Large intestine (tissue), 3 donors: ENCODE measurements around the gene ARL4D. TPM values are rescaled to one million over a fixed set of nuclear protein-coding genes. Genes with fewer than 3 reads are reported as not detected.

Source experiments
- DNase-seq, 2 donors: peaks; one replicate each; pipeline versions ENCODE4 v3.0.0 to v3.0.0-alpha.2; 2013
- H3K27ac ChIP-seq: one replicate; pipeline ENCODE4 v1.5.1; 2013; ENCODE audit warnings: low read length
- H3K27me3 ChIP-seq: 2 replicates; pipeline ENCODE4 v1.6.1; 2013; ENCODE audit warnings: low read length; ENCODE audit not compliant: control insufficient read depth, insufficient read depth
- H3K36me3 ChIP-seq: 2 replicates; pipeline ENCODE4 v1.6.1; 2013; ENCODE audit warnings: low read length; ENCODE audit not compliant: control insufficient read depth, insufficient read depth
- H3K4me1 ChIP-seq: one replicate; pipeline ENCODE4 v1.6.1; 2013; ENCODE audit warnings: low read length; ENCODE audit not compliant: control insufficient read depth, insufficient read depth
- H3K4me3 ChIP-seq: one replicate; pipeline ENCODE4 v1.5.1; 2013; ENCODE audit warnings: low read length
- H3K9me3 ChIP-seq: one replicate; pipeline ENCODE4 v1.6.1; 2013; ENCODE audit warnings: mild to moderate bottlenecking, low read depth, low read length, moderate library complexity; ENCODE audit not compliant: control insufficient read depth
- WGBS: methylation state at CpG from one replicate; pipeline ENCODE4 v1.1.5; 2013; ENCODE audit warnings: low lambda C conversion rate; ENCODE audit not compliant: insufficient coverage; 5-methylcytosine and 5-hydroxymethylcytosine counted together
- polyA plus RNA-seq: library from polyadenylated mRNA; unstranded; fragments of 120-200 nt; gene quantifications from one replicate; pipeline ENCODE4 v1.2.1, GENCODE V29; 2013

Gene ARL4D
- polyA plus RNA-seq, 1 donor = 5.4 TPM

- Histone ChIP-seq H3K27me3 (no peaks in the 10 kb centered on the region), H3K4me3 (no peak overlapping the region), H3K27ac (no peak overlapping the region), H3K4me1 (no peaks in the 10 kb centered on the region), H3K9me3 (no peaks in the 10 kb centered on the region), H3K36me3 (no peaks in the 10 kb centered on the region)
- WGBS = no CpG with 5 or more reads among the region's 3 CpGs
- no peak for DNase-seq
Measured at GRCh38 chr17:43443381-43443780, 44.6 kb downstream of the ARL4D start.

GRCh38 chr17:43444223-43445008 lies 45.6 kb downstream of the ARL4D start:
- 77% methylated on average over 3 of the region's 8 CpGs for WGBS
- Histone ChIP-seq H3K4me1 (peaks cover 8% of the 10 kb centered on the region), H3K9me3 (no peaks in the 10 kb centered on the region), H3K27me3 (no peaks in the 10 kb centered on the region), H3K4me3 (no peak overlapping the region), H3K27ac (no peak overlapping the region), H3K36me3 (no peaks in the 10 kb centered on the region)
- no peak for DNase-seq

- no peaks in the 10 kb centered on the region for H3K36me3 ChIP-seq
- no peaks in the 10 kb centered on the region for H3K27me3 ChIP-seq
- no peak overlapping the region for H3K27ac ChIP-seq
- H3K9me3 ChIP-seq = no peaks in the 10 kb centered on the region
- no peak for DNase-seq
- 0% methylated on average over 1 of the region's 5 CpGs for WGBS
- peaks cover 14% of the 10 kb centered on the region for H3K4me1 ChIP-seq
- H3K4me3 ChIP-seq = no peak overlapping the region
Measured at GRCh38 chr17:43445009-43445589, 46.3 kb downstream of the ARL4D start.

- 100% methylated on average over 1 of the region's 5 CpGs for WGBS
- H3K27me3 ChIP-seq = no peaks in the 10 kb centered on the region
- peaks cover 14% of the 10 kb centered on the region for H3K4me1 ChIP-seq
- no peak for DNase-seq
- H3K36me3 ChIP-seq = no peaks in the 10 kb centered on the region
- no peak overlapping the region for H3K4me3 ChIP-seq
- H3K27ac ChIP-seq = no peak overlapping the region
- H3K9me3 ChIP-seq = peaks cover 3% of the 10 kb centered on the region
Measured at GRCh38 chr17:43446773-43447172, 48.0 kb downstream of the ARL4D start.

GRCh38 chr17:43448720-43449469 lies 50.1 kb downstream of the ARL4D start:
- no CpG with 5 or more reads among the region's 7 CpGs for WGBS
- Histone ChIP-seq H3K36me3 (no peaks in the 10 kb centered on the region), H3K4me1 (peaks cover 14% of the 10 kb centered on the region), H3K27ac (no peak overlapping the region), H3K4me3 (no peak overlapping the region), H3K27me3 (no peaks in the 10 kb centered on the region), H3K9me3 (peaks cover 3% of the 10 kb centered on the region)
- DNase-seq = no peak

- DNase-seq = peak in 1 of 2 donors; percentile 39
- Histone ChIP-seq H3K9me3 (peaks cover 3% of the 10 kb centered on the region), H3K4me3 (no peak overlapping the region), H3K36me3 (no peaks in the 10 kb centered on the region), H3K27me3 (no peaks in the 10 kb centered on the region), H3K27ac (no peak overlapping the region), H3K4me1 (peaks cover 14% of the 10 kb centered on the region)
- 40% methylated on average over 1 of the region's 8 CpGs for WGBS
Measured at GRCh38 chr17:43449470-43450248, 50.9 kb downstream of the ARL4D start.

Other genes starting within 250 kb of the ARL4D start
- gene NBR1, start 227.8 kb upstream of the ARL4D start, polyA plus RNA-seq = 120 TPM
- gene TMEM106A, start 187.1 kb upstream of the ARL4D start, polyA plus RNA-seq = 49.0 TPM
- gene CCDC200, start 170.4 kb upstream of the ARL4D start, polyA plus RNA-seq = 47.1 TPM
- not detected for gene RNU2-1, start 165.0 kb upstream of the ARL4D start, polyA plus RNA-seq
- 27.8 TPM for gene DHX8, start 85.0 kb downstream of the ARL4D start, polyA plus RNA-seq
- gene ETV4, start 147.3 kb downstream of the ARL4D start, polyA plus RNA-seq = 21.6 TPM